SK-N-SH treated with all-trans-retinoic acid at 6 μM for 48 hours (cell line): Measurements from ENCODE around the gene ATG12.

Experiments used
- ATAC-seq: fragments of 200-7000 bp; cut with Tn5 transposase; 3 replicates; pipeline ENCODE4 v1.9.1; 2020; ENCODE audit warnings: mild to moderate bottlenecking, moderate library complexity
- ARNTL ChIP-seq: fragments of 450-650 bp; formaldehyde crosslinking; IDR thresholded peaks from 2 replicates; pipeline ENCODE4 v1.5.0; 2020; ENCODE audit warnings: low read depth, mild to moderate bottlenecking, moderate library complexity, borderline replicate concordance
- BACH2 ChIP-seq: fragments of 250-450 bp; sonication (Bioruptor Pico); IDR thresholded peaks from 2 replicates; pipeline ENCODE4 v1.9.0; 2021; ENCODE audit warnings: mild to moderate bottlenecking, borderline replicate concordance
- CSDC2 ChIP-seq: fragments of 250-450 bp; sonication (Bioruptor Pico); IDR thresholded peaks from 2 replicates; pipeline ENCODE4 v1.5.0; 2020; ENCODE audit warnings: mild to moderate bottlenecking, moderate library complexity
- ESRRG ChIP-seq: fragments of 250-450 bp; sonication (Bioruptor Pico); IDR thresholded peaks from 2 replicates; pipeline ENCODE4 v1.6.1; 2021; ENCODE audit warnings: mild to moderate bottlenecking
- GLIS3 ChIP-seq: fragments of 250-450 bp; sonication (Bioruptor Pico); IDR thresholded peaks from 2 replicates; pipeline ENCODE4 v1.5.0; 2020; ENCODE audit warnings: mild to moderate bottlenecking, moderate library complexity
- OSR1 ChIP-seq: fragments of 250-450 bp; sonication (Bioruptor Pico); IDR thresholded peaks from 2 replicates; pipeline ENCODE4 v1.8.0; 2022; ENCODE audit warnings: moderate library complexity, mild to moderate bottlenecking, inconsistent platforms
- PPARA ChIP-seq: fragments of 250-450 bp; sonication (Bioruptor Pico); IDR thresholded peaks from 2 replicates; pipeline ENCODE4 v1.5.0; 2020; ENCODE audit warnings: mild to moderate bottlenecking, borderline replicate concordance
- RARB ChIP-seq: fragments of 250-450 bp; sonication (Bioruptor Pico); IDR thresholded peaks from 2 replicates; pipeline ENCODE4 v1.8.0; 2021; ENCODE audit warnings: mild to moderate bottlenecking, moderate library complexity
- SNAI2 ChIP-seq: fragments of 250-450 bp; sonication (Bioruptor Pico); IDR thresholded peaks from 2 replicates; pipeline ENCODE4 v1.5.0; 2020; ENCODE audit warnings: mild to moderate bottlenecking, moderate library complexity
- TCF4 ChIP-seq: fragments of 250-450 bp; sonication (Bioruptor Pico); IDR thresholded peaks from 2 replicates; pipeline ENCODE4 v1.8.0; 2021; ENCODE audit warnings: mild to moderate bottlenecking, moderate library complexity, borderline replicate concordance
- TOX ChIP-seq: fragments of 250-450 bp; sonication (Bioruptor Pico); IDR thresholded peaks from 2 replicates; pipeline ENCODE4 v1.8.0; 2021; ENCODE audit warnings: mild to moderate bottlenecking, moderate library complexity, borderline replicate concordance
- ZC3H10 ChIP-seq: fragments of 250-450 bp; sonication (Bioruptor Pico); IDR thresholded peaks from 2 replicates; pipeline ENCODE4 v1.5.1; 2021; ENCODE audit warnings: mild to moderate bottlenecking, moderate library complexity
- ZFP3 ChIP-seq: fragments of 250-450 bp; sonication (Bioruptor Pico); IDR thresholded peaks from 2 replicates; pipeline ENCODE4 v1.5.0; 2020; ENCODE audit warnings: mild to moderate bottlenecking, moderate library complexity
- ZFP30 ChIP-seq: fragments of 450-650 bp; formaldehyde crosslinking; IDR thresholded peaks from 2 replicates; pipeline ENCODE4 v1.5.0; 2022; ENCODE audit warnings: mild to moderate bottlenecking, moderate library complexity
- ZNF70 ChIP-seq: fragments of 450-650 bp; formaldehyde crosslinking; IDR thresholded peaks from 2 replicates; pipeline ENCODE4 v1.5.0; 2020; ENCODE audit warnings: mild to moderate bottlenecking, moderate library complexity
- TF ChIP-seq, protein P1 (sequence below): fragments of 250-450 bp; sonication (Bioruptor Pico); IDR thresholded peaks from 2 replicates; pipeline ENCODE4 v1.5.1; 2021; ENCODE audit warnings: mild to moderate bottlenecking, moderate library complexity
- TF ChIP-seq, protein P2 (sequence below): fragments of 250-450 bp; sonication (Bioruptor Pico); IDR thresholded peaks from 2 replicates; pipeline ENCODE4 v1.5.1; 2020; ENCODE audit warnings: low read depth, mild to moderate bottlenecking, moderate library complexity
- TF ChIP-seq, protein P3 (sequence below): fragments of 250-450 bp; sonication (Bioruptor Pico); IDR thresholded peaks from 2 replicates; pipeline ENCODE4 v1.8.0; 2021; ENCODE audit warnings: low read depth, mild to moderate bottlenecking, moderate library complexity, borderline replicate concordance
- TF ChIP-seq, protein P4 (sequence below): fragments of 250-450 bp; sonication (Bioruptor Pico); IDR thresholded peaks from 2 replicates; pipeline ENCODE4 v1.5.0; 2020; ENCODE audit warnings: mild to moderate bottlenecking, moderate library complexity
- TF ChIP-seq, protein P5 (sequence below): fragments of 250-450 bp; sonication (Bioruptor Pico); IDR thresholded peaks from 2 replicates; pipeline ENCODE4 v1.8.0; 2020; ENCODE audit warnings: mild to moderate bottlenecking, moderate library complexity, borderline replicate concordance

The ATG12 gene

DNA sequence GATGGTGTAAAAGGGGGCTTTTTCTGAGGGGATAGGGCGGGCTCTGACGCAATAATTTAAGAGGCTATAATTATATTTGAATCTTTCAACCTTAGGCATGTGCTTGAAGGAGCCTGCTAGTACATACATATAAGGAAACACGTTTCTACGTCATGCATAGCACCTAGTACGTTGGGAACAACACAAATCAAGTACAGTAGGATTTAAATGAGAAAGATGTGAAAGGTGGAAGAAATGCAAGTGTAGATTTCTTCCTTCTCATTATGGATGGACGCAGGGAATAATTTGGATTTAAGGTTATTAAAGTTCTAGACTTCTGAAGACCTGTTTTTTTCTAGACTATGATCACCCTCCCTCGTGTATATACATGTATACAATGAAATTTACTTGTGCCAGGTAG, 24.0 kb downstream of the ATG12 start (continued):
- no peak for TF ChIP-seq ZFP3 (CRISPR knock-in tag)
- no peak for TF ChIP-seq BACH2 (CRISPR knock-in tag)
- no peak for TF ChIP-seq TCF4 (CRISPR knock-in tag)

DNA sequence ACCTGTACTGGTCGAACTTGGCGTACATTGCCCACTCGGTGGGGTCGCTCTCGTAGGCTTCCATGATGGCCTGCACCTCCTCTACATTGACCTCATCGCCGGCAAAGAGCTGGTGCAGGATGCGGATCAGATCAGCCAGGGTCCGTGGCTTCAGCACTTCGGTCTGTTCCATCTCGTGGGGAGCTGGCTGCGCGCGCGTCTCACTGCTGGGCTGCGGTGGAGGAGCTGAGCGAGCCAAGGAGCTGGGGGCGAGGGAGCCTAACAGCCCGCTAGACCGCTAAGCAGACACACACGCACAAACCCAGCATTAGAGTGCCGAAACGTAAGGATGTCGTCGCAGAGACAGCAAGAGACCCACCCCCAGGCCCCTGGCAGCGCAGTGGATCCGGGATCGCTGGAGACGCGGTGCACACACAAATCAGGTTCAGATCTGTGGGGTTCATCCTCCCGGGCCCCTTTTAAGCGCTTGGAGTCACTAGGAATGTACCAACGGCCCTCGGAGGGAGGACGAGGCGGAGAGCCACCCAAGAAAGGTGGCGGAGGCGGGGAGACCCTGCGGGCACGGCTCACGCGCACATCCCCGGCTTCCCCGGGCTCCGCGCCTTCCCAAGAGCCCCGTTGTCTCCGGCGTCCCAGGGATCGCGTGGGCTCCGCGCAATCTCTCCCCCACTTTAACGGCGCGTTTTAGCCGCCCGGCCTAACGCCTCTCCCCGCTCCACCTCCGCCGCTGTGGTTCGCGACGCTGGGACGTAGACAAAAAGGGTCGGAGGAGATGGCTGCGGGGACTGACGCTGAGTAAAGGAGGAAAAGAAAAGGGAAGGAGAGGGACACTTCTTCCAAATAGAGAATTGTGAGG, 24.9 kb downstream of the ATG12 start, which contains the start of gene CDO1:
Gene CDO1, minus strand, starts transcription at position 434 of the 856 bp plus-strand sequence. Its CDS starts 262 bp downstream, at position 172.
- TF ChIP-seq ZNF70 (no peak), SNAI2 (CRISPR knock-in tag) (no peak), ARNTL (CRISPR knock-in tag) (no peak), GLIS3 (CRISPR knock-in tag) (no peak), CSDC2 (CRISPR knock-in tag) (no peak), TCF4 (CRISPR knock-in tag) (no peak), ESRRG (CRISPR knock-in tag) (no peak), ZC3H10 (CRISPR knock-in tag) (no peak), RARB (CRISPR knock-in tag) (no peak)
- TF ChIP-seq, protein P1, sequence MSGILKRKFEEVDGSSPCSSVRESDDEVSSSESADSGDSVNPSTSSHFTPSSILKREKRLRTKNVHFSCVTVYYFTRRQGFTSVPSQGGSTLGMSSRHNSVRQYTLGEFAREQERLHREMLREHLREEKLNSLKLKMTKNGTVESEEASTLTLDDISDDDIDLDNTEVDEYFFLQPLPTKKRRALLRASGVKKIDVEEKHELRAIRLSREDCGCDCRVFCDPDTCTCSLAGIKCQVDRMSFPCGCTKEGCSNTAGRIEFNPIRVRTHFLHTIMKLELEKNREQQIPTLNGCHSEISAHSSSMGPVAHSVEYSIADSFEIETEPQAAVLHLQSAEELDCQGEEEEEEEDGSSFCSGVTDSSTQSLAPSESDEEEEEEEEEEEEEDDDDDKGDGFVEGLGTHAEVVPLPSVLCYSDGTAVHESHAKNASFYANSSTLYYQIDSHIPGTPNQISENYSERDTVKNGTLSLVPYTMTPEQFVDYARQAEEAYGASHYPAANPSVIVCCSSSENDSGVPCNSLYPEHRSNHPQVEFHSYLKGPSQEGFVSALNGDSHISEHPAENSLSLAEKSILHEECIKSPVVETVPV (CRISPR knock-in tag): no peak
- TF ChIP-seq, protein P2, sequence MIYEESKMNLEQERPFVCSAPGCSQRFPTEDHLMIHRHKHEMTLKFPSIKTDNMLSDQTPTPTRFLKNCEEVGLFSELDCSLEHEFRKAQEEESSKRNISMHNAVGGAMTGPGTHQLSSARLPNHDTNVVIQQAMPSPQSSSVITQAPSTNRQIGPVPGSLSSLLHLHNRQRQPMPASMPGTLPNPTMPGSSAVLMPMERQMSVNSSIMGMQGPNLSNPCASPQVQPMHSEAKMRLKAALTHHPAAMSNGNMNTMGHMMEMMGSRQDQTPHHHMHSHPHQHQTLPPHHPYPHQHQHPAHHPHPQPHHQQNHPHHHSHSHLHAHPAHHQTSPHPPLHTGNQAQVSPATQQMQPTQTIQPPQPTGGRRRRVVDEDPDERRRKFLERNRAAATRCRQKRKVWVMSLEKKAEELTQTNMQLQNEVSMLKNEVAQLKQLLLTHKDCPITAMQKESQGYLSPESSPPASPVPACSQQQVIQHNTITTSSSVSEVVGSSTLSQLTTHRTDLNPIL (CRISPR knock-in tag): no peak
- TF ChIP-seq, protein P3, sequence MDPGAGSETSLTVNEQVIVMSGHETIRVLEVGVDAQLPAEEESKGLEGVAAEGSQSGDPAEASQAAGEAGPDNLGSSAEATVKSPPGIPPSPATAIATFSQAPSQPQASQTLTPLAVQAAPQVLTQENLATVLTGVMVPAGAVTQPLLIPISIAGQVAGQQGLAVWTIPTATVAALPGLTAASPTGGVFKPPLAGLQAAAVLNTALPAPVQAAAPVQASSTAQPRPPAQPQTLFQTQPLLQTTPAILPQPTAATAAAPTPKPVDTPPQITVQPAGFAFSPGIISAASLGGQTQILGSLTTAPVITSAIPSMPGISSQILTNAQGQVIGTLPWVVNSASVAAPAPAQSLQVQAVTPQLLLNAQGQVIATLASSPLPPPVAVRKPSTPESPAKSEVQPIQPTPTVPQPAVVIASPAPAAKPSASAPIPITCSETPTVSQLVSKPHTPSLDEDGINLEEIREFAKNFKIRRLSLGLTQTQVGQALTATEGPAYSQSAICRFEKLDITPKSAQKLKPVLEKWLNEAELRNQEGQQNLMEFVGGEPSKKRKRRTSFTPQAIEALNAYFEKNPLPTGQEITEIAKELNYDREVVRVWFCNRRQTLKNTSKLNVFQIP (CRISPR knock-in tag): no peak
- TF ChIP-seq, protein P4, sequence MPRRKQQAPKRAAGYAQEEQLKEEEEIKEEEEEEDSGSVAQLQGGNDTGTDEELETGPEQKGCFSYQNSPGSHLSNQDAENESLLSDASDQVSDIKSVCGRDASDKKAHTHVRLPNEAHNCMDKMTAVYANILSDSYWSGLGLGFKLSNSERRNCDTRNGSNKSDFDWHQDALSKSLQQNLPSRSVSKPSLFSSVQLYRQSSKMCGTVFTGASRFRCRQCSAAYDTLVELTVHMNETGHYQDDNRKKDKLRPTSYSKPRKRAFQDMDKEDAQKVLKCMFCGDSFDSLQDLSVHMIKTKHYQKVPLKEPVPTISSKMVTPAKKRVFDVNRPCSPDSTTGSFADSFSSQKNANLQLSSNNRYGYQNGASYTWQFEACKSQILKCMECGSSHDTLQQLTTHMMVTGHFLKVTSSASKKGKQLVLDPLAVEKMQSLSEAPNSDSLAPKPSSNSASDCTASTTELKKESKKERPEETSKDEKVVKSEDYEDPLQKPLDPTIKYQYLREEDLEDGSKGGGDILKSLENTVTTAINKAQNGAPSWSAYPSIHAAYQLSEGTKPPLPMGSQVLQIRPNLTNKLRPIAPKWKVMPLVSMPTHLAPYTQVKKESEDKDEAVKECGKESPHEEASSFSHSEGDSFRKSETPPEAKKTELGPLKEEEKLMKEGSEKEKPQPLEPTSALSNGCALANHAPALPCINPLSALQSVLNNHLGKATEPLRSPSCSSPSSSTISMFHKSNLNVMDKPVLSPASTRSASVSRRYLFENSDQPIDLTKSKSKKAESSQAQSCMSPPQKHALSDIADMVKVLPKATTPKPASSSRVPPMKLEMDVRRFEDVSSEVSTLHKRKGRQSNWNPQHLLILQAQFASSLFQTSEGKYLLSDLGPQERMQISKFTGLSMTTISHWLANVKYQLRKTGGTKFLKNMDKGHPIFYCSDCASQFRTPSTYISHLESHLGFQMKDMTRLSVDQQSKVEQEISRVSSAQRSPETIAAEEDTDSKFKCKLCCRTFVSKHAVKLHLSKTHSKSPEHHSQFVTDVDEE: no peak
- ATAC-seq: peak; percentile 87

DNA sequence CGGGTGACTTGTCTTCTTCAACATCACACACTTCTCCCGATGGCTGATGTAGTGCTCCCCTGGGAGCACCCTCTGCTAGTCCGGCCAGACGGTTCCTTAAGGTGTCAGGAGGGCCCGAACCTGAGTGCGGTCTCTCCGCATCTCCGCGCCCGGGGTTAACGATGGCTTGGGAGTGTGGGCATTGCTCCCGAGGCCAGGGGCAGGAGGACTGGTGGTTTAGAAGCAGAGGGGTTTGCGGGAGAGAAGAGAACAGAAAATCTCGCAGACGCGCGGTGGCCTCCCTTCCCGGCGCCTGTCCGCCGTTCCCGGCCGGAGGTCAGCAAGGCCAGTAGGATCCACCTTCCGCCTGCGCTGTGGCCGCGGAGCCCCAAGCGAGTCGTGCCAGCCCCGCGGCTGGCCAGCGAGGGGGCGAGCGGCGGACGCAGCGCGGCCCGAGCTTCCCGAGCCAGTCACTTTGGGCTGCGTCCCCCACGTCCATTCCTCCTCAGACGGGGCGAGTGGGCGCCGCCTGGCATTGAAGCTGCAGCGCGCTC, 25.6 kb downstream of the ATG12 start:
- ATAC-seq: peak; percentile 46
- TF ChIP-seq PPARA (no peak), OSR1 (no peak), ZC3H10 (CRISPR knock-in tag) (no peak), TOX (CRISPR knock-in tag) (no peak), RARB (CRISPR knock-in tag) (no peak), SNAI2 (CRISPR knock-in tag) (no peak), ARNTL (CRISPR knock-in tag) (no peak), ZFP3 (CRISPR knock-in tag) (no peak), TCF4 (CRISPR knock-in tag) (no peak), ESRRG (CRISPR knock-in tag) (no peak), ZFP30 (CRISPR knock-in tag) (no peak), ZNF70 (no peak)
- TF ChIP-seq, protein P5, sequence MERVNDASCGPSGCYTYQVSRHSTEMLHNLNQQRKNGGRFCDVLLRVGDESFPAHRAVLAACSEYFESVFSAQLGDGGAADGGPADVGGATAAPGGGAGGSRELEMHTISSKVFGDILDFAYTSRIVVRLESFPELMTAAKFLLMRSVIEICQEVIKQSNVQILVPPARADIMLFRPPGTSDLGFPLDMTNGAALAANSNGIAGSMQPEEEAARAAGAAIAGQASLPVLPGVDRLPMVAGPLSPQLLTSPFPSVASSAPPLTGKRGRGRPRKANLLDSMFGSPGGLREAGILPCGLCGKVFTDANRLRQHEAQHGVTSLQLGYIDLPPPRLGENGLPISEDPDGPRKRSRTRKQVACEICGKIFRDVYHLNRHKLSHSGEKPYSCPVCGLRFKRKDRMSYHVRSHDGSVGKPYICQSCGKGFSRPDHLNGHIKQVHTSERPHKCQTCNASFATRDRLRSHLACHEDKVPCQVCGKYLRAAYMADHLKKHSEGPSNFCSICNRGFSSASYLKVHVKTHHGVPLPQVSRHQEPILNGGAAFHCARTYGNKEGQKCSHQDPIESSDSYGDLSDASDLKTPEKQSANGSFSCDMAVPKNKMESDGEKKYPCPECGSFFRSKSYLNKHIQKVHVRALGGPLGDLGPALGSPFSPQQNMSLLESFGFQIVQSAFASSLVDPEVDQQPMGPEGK: no peak
- TF ChIP-seq, protein P3 (CRISPR knock-in tag): no peak
